A549 (cell line): ENCODE results near the gene DERA. TPM values are rescaled to one million over a fixed set of nuclear protein-coding genes. Genes with fewer than 3 reads are reported as not detected.

ENCODE experiments used
- ATAC-seq, 2 experiments: fragments of 200-7000 bp in 1 of 2; fragments of >200 bp in 1 of 2; cut with Nextera tagmentation in 1 of 2; cut with Tn5 transposase in 1 of 2; 3 replicates each; pipeline versions ENCODE4 v1.8.0 to v1.9.1; 2018 to 2020; ENCODE audit warnings: mild to moderate bottlenecking in 1 of 2, moderate library complexity in 1 of 2
- CTCF ChIA-PET: fragments of 300-600 bp; sonication (Branson Sonifier 250); formaldehyde crosslinking; extraction: SDS; loops from one replicate; lab custom pipeline; 2021; ENCODE audit warnings: antibody characterized with exemption, inconsistent platforms; lab: Yijun Ruan, JAX
- POLR2A ChIA-PET: fragments of 350-600 bp; formaldehyde crosslinking; extraction: SDS; loops from one replicate; lab custom pipeline; 2021; ENCODE audit warnings: antibody characterized with exemption, inconsistent platforms; lab: Yijun Ruan, JAX
- DNase-seq, 2 experiments: peaks; one replicate each; pipeline versions ENCODE4 v3.0.0 to v3.0.0-alpha.2; 2011 to 2016; ENCODE audit warnings: low read depth in 1 of 2, low spot score in 1 of 2
- FAIRE-seq: peaks from 2 replicates; lab custom pipeline; 2011; peaks lifted over from hg19 to GRCh38; lab: Jason Lieb, UNC
- H3K27ac ChIP-seq, 2 experiments: fragments of >200 bp; sonication (Bioruptor Twin); formaldehyde crosslinking; 3 replicates each; pipeline ENCODE4 v1.5.1; 2016 to 2017
- H3K4me1 ChIP-seq: fragments of >200 bp; sonication (Bioruptor Twin); formaldehyde crosslinking; 3 replicates; pipeline ENCODE4 v1.6.1; 2016
- H3K4me2 ChIP-seq: fragments of >200 bp; sonication (Bioruptor Twin); formaldehyde crosslinking; 3 replicates; pipeline ENCODE4 v1.6.1; 2016
- H3K4me3 ChIP-seq: fragments of >200 bp; sonication (Bioruptor Twin); formaldehyde crosslinking; 3 replicates; pipeline ENCODE4 v1.5.1; 2016
- H3K9me3 ChIP-seq: fragments of >200 bp; sonication (Bioruptor Twin); formaldehyde crosslinking; 3 replicates; pipeline ENCODE4 v1.6.1; 2016
- CBX2 ChIP-seq: fragments of 200-600 bp; sonication (generic); IDR thresholded peaks from 2 replicates; pipeline ENCODE4 v1.6.1; 2016; ENCODE audit warnings: low read depth, mild to moderate bottlenecking, borderline replicate concordance
- CEBPB ChIP-seq, 2 experiments: fragments of >200 bp in 1 of 2; sonication (Bioruptor Twin) in 1 of 2; formaldehyde crosslinking in 1 of 2; IDR thresholded peaks; 2 replicates each; pipeline ENCODE4 v1.6.1; 2012 to 2016
- CTCF ChIP-seq: fragments of >200 bp; sonication (Bioruptor Twin); formaldehyde crosslinking; IDR thresholded peaks from 3 replicates; pipeline ENCODE4 v1.5.1; 2016
- EHMT2 ChIP-seq: fragments of 200-600 bp; sonication (generic); IDR thresholded peaks from 2 replicates; pipeline ENCODE4 v1.6.1; 2016; ENCODE audit warnings: antibody characterized with exemption, low read depth, mild to moderate bottlenecking, moderate library complexity
- FOSL2 ChIP-seq, 2 experiments: fragments of 450-650 bp in 1 of 2; fragments of >200 bp in 1 of 2; sonication (Bioruptor Twin) in 1 of 2; formaldehyde crosslinking; IDR thresholded peaks; 2 replicates each; pipeline versions ENCODE4 v1.5.0 to v1.6.1; 2016 to 2020; ENCODE audit warnings: mild to moderate bottlenecking in 1 of 2, moderate library complexity in 1 of 2
- FOXS1 ChIP-seq: fragments of 250-450 bp; sonication (Bioruptor Pico); IDR thresholded peaks from 2 replicates; pipeline ENCODE4 v1.5.0; 2020; ENCODE audit warnings: mild to moderate bottlenecking, moderate library complexity
- GATA3 ChIP-seq: IDR thresholded peaks from 2 replicates; pipeline ENCODE4 v1.6.1; 2012; ENCODE audit warnings: borderline replicate concordance
- HES2 ChIP-seq: fragments of >200 bp; sonication (Bioruptor Twin); formaldehyde crosslinking; IDR thresholded peaks from 2 replicates; pipeline ENCODE4 v1.6.1; 2016
- HEYL ChIP-seq: fragments of 250-450 bp; sonication (Bioruptor Pico); IDR thresholded peaks from 2 replicates; pipeline ENCODE4 v1.8.0; 2021; ENCODE audit warnings: mild to moderate bottlenecking, moderate library complexity
- HOXB13 ChIP-seq: fragments of 250-450 bp; sonication (Bioruptor Pico); IDR thresholded peaks from 2 replicates; pipeline ENCODE4 v1.5.0; 2020; ENCODE audit warnings: low read depth, mild to moderate bottlenecking, moderate library complexity
- JUN ChIP-seq, 2 experiments: fragments of >200 bp; sonication (Bioruptor Twin); formaldehyde crosslinking; IDR thresholded peaks; 2 replicates in 1 of 2; 3 replicates in 1 of 2; pipeline ENCODE4 v1.6.1; 2016 to 2017
- KDM1A ChIP-seq: fragments of 200-600 bp; sonication (generic); IDR thresholded peaks from 2 replicates; pipeline ENCODE4 v1.6.1; 2016; ENCODE audit warnings: low read depth, mild to moderate bottlenecking
- MAFK ChIP-seq: fragments of 450-650 bp; IDR thresholded peaks from 2 replicates; pipeline ENCODE4 v1.6.1; 2014; ENCODE audit not compliant: partially characterized antibody
- MAZ ChIP-seq: fragments of 150-350 bp; IDR thresholded peaks from 2 replicates; pipeline ENCODE4 v1.6.1; 2014; ENCODE audit warnings: antibody characterized with exemption, low read depth, low read length, borderline replicate concordance
- MYC ChIP-seq: IDR thresholded peaks from 2 replicates; pipeline ENCODE4 v1.6.1; 2012; ENCODE audit warnings: mild to moderate bottlenecking, inconsistent platforms, low read length, improper control_type of control experiment, borderline replicate concordance
- NPAS2 ChIP-seq: fragments of 250-450 bp; sonication (Bioruptor Pico); IDR thresholded peaks from 2 replicates; pipeline ENCODE4 v1.8.0; 2022; ENCODE audit warnings: mild to moderate bottlenecking, moderate library complexity, borderline replicate concordance
- NR3C1 ChIP-seq: fragments of >200 bp; sonication (Bioruptor Twin); formaldehyde crosslinking; IDR thresholded peaks from 3 replicates; pipeline ENCODE4 v1.6.1; 2017
- PHF8 ChIP-seq: fragments of 200-600 bp; sonication (generic); IDR thresholded peaks from 2 replicates; pipeline ENCODE4 v1.6.1; 2016; ENCODE audit warnings: low read depth, mild to moderate bottlenecking, antibody characterized with exemption, moderate library complexity, borderline replicate concordance
- RAD21 ChIP-seq, 2 experiments: fragments of >200 bp in 1 of 2; sonication (Bioruptor Twin) in 1 of 2; formaldehyde crosslinking in 1 of 2; IDR thresholded peaks in 1 of 2; conservative IDR thresholded peaks in 1 of 2; 2 replicates in 1 of 2; 3 replicates in 1 of 2; pipeline ENCODE4 v1.6.1; 2012 to 2018; ENCODE audit warnings: inconsistent platforms in 1 of 2
- RARB ChIP-seq: fragments of 250-450 bp; sonication (Bioruptor Pico); IDR thresholded peaks from 2 replicates; pipeline ENCODE4 v1.8.0; 2021; ENCODE audit warnings: mild to moderate bottlenecking, moderate library complexity
- TFCP2L1 ChIP-seq: fragments of 250-450 bp; sonication (Bioruptor Pico); IDR thresholded peaks from 2 replicates; pipeline ENCODE4 v1.5.0; 2021; ENCODE audit warnings: mild to moderate bottlenecking
- TP53 ChIP-seq: fragments of 250-450 bp; sonication (Bioruptor Pico); IDR thresholded peaks from 2 replicates; pipeline ENCODE4 v1.5.0; 2021; ENCODE audit warnings: mild to moderate bottlenecking, moderate library complexity
- WGBS: methylation state at CpG from one replicate; pipeline ENCODE4 v1.1.6; 2017; ENCODE audit errors: missing lambda C conversion rate; 5-methylcytosine and 5-hydroxymethylcytosine counted together
- polyA plus RNA-seq, 4 experiments: library from polyadenylated mRNA; depleted of rRNA in 3 of 4; stranded (reverse); fragments of >200 nt; fragmentation: RNase III in 1 of 4; extraction: RNeasy Plus Mini Kit Qiagen cat#74134 plus additional on column Dnase treatment in 1 of 4; gene quantifications; 2 replicates in 3 of 4; 3 replicates in 1 of 4; pipeline ENCODE4 v1.2.3, GENCODE V29; 2011 to 2017
- TF ChIP-seq, protein P1 (sequence below): IDR thresholded peaks from 2 replicates; pipeline ENCODE4 v1.6.1; 2012
- TF ChIP-seq, protein P2 (sequence below): fragments of 150-350 bp; IDR thresholded peaks from 2 replicates; pipeline ENCODE4 v1.6.1; 2014; ENCODE audit warnings: low read depth, mild to moderate bottlenecking, low read length
- TF ChIP-seq, protein P3 (sequence below): fragments of 450-650 bp; IDR thresholded peaks from 2 replicates; pipeline ENCODE4 v1.6.1; 2014; ENCODE audit warnings: antibody characterized with exemption

The DERA gene
- polyA plus RNA-seq, 2 of the 4 experiments (the other 2 are of a cell fraction): 45.2 to 65.0 TPM

DNA sequence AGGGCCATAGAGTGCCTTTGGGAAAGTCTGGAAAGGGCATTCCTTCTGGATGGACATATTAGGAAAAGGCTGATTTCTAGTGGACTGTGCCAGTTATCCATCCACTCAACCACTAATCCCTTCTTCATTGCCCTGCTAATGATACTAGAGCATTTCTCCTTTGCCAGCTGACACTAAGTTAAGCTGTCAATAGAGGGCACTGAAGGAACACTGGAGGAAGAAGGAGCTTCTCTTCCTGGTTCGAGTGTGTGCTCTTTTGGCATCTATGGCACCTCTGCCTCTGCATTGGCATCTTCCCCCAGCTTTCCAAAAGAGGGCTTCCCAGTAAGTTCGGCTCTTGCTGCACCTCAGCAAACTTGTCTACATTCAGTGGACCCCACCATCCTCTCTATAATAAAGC is 165.4 kb downstream of the DERA start:
- ChIA-PET CTCF (interaction anchor here (0.5 to 1.5 kb wide), 3 partner anchors 12 to 367 kb away, joined by 3 to 5 read pairs (median 5); no protein-coding TSS in a partner anchor), POLR2A (no interaction called here)
- H3K4me1 ChIP-seq: no peaks in the 10 kb centered on the region
- no peaks in the 10 kb centered on the region for H3K9me3 ChIP-seq
- ATAC-seq: peak; percentile 73 to 83; a peak in 4 of 6 replicates
- no peak overlapping the region for H3K4me3 ChIP-seq
- 6% methylated on average over 2 of the region's 2 CpGs for WGBS
- DNase-seq: peak; percentile 28 to 50
- FAIRE-seq: peak; percentile 32
- H3K4me2 ChIP-seq: no peak overlapping the region
- no peak overlapping the region for H3K27ac ChIP-seq
- TF ChIP-seq MAFK (no peak), HES2 (no peak), EHMT2 (no peak), GATA3 (no peak), PHF8 (no peak), KDM1A (no peak), FOSL2 (IDR thresholded peaks at IDR 0.05) (no peak), FOSL2 (CRISPR knock-in tag; IDR thresholded peaks at IDR 0.05) (no peak), NPAS2 (CRISPR knock-in tag) (no peak), RAD21 (conservative IDR thresholded peaks at IDR 0.05 in 1 of 2, IDR thresholded peaks at IDR 0.05 in 1 of 2) (peak; percentile 49 to 66), RARB (CRISPR knock-in tag) (no peak), CTCF (0 out of 3 replicates have a peak, but pooled peaks have one; percentile 23), TP53 (CRISPR knock-in tag) (no peak)
- TF ChIP-seq, protein P1, sequence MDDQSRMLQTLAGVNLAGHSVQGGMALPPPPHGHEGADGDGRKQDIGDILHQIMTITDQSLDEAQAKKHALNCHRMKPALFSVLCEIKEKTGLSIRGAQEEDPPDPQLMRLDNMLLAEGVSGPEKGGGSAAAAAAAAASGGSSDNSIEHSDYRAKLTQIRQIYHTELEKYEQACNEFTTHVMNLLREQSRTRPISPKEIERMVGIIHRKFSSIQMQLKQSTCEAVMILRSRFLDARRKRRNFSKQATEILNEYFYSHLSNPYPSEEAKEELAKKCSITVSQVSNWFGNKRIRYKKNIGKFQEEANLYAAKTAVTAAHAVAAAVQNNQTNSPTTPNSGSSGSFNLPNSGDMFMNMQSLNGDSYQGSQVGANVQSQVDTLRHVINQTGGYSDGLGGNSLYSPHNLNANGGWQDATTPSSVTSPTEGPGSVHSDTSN: no peak
- TF ChIP-seq, protein P2, sequence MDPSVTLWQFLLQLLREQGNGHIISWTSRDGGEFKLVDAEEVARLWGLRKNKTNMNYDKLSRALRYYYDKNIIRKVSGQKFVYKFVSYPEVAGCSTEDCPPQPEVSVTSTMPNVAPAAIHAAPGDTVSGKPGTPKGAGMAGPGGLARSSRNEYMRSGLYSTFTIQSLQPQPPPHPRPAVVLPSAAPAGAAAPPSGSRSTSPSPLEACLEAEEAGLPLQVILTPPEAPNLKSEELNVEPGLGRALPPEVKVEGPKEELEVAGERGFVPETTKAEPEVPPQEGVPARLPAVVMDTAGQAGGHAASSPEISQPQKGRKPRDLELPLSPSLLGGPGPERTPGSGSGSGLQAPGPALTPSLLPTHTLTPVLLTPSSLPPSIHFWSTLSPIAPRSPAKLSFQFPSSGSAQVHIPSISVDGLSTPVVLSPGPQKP: no peak

DNA sequence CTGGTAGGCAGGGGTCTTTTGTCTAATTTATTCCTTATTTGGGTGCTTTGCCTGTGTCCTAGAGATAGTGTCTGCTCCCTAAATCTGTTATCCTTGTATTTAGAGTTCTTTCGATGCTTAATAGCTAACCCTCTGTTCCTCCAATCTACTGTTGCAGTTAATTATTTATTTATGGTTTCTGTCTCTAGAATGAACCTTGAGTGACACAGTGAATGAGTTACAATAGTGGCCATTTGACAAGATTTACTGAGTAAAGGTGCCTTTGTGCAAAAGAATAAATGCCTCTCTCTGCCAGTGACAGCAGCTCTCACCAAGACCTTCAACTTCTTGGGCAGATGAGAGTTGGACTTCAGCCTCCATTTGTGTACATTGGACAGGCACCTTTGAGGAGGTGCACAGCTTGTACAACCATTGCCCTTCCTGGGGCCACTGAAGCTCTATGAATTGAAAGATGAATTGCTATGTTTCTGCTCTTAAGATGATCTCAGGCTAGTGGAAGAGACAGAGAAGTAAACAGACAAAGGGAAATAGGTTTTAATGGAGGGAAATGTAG is 165.9 kb downstream of the DERA start:
- Histone ChIP-seq H3K4me2 (no peak overlapping the region), H3K9me3 (no peaks in the 10 kb centered on the region), H3K27ac (no peak overlapping the region), H3K4me1 (no peaks in the 10 kb centered on the region), H3K4me3 (no peak overlapping the region)
- ChIA-PET POLR2A (no interaction called here), CTCF (interaction anchor here (0.5 to 1.5 kb wide), 3 partner anchors 11 to 367 kb away, joined by 3 to 5 read pairs (median 5); no protein-coding TSS in a partner anchor)
- TF ChIP-seq MAZ (no peak), JUN (IDR thresholded peaks at IDR 0.05) (no peak), CBX2 (no peak), RARB (CRISPR knock-in tag) (no peak), CEBPB (IDR thresholded peaks at IDR 0.05) (no peak)
- ATAC-seq (no peak), DNase-seq (no peak), FAIRE-seq (no peak)
- 8% methylated on average over 1 of the region's 1 CpG for WGBS

DNA sequence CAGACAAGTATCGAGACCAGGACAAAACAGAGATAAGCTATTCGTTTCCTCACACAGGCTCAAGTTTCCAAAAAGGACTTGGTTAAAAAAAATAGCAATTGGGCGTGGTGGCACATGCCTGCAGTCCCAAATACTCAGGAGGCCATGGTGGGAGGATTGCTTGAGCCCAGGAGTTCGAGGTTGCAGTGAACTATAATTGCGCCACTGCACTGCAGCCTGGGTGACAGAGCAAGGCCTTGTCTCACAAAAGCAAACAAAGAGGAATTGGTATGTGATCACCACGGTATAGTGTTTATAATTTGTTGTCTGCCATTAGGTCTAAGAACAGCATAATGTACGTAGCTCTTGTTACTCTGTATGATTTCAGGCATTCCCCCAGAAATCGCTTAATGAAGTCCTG is 175.3 kb downstream of the DERA start:
- ChIA-PET POLR2A (no interaction called here), CTCF (no interaction called here)
- DNase-seq (no peak), FAIRE-seq (no peak), ATAC-seq (no peak)
- Histone ChIP-seq H3K4me3 (no peak overlapping the region), H3K27ac (no peak overlapping the region), H3K4me1 (no peaks in the 10 kb centered on the region), H3K9me3 (no peaks in the 10 kb centered on the region), H3K4me2 (no peak overlapping the region)
- 43% methylated on average over 8 of the region's 8 CpGs for WGBS
- TF ChIP-seq, protein P3, sequence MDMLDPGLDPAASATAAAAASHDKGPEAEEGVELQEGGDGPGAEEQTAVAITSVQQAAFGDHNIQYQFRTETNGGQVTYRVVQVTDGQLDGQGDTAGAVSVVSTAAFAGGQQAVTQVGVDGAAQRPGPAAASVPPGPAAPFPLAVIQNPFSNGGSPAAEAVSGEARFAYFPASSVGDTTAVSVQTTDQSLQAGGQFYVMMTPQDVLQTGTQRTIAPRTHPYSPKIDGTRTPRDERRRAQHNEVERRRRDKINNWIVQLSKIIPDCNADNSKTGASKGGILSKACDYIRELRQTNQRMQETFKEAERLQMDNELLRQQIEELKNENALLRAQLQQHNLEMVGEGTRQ: no peak
- no peak for TF ChIP-seq HEYL (CRISPR knock-in tag)
- TF ChIP-seq, protein P2: no peak
- no peak for TF ChIP-seq KDM1A
- no peak for TF ChIP-seq HOXB13 (CRISPR knock-in tag)
- TF ChIP-seq MYC: no peak
- TF ChIP-seq NPAS2 (CRISPR knock-in tag): no peak
- TF ChIP-seq TFCP2L1 (CRISPR knock-in tag): no peak
- TF ChIP-seq FOXS1 (CRISPR knock-in tag): no peak
- TF ChIP-seq NR3C1: no peak
